ENCODE results near the gene ANXA6.

The ANXA6 gene

DNA sequence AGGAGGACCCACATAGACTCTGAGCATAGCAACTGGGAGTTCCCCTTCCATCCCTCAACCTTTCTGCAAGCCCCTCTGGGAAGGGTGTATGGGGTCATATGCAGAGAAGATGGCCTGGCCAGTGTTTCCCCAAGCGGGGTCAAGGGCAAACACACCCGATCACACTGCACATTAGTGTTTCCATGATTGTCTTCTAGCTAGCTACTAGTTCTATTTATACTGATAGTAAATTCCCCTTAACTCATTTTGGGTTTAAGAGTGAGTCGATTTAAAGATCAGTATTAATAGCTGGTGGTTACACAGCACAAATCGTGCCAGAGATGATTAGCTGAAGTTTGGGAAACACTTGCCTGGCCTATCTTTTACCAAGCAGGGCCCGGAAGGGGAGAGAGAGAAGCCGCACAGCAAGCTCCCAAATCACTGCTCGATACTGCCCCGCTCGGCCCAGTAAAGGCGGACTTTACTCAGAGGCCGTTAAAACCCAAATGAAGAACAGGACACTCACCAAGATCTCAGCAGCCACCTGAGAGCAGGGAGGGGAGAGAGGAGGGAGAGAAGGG lies 47.4 kb downstream of the ANXA6 start:
- DNase-seq (ENCODE audit: low read depth, low spot score): no peak
- H3K4me3 ChIP-seq (ENCODE audit: low read length): no peak overlapping the region

GRCh38 chr5:151108566-151108965 lies 49.0 kb downstream of the ANXA6 start:
- no peak overlapping the region for H3K4me3 ChIP-seq (ENCODE audit: low read length)
- no peak for DNase-seq (ENCODE audit: low read depth, low spot score)

DNA sequence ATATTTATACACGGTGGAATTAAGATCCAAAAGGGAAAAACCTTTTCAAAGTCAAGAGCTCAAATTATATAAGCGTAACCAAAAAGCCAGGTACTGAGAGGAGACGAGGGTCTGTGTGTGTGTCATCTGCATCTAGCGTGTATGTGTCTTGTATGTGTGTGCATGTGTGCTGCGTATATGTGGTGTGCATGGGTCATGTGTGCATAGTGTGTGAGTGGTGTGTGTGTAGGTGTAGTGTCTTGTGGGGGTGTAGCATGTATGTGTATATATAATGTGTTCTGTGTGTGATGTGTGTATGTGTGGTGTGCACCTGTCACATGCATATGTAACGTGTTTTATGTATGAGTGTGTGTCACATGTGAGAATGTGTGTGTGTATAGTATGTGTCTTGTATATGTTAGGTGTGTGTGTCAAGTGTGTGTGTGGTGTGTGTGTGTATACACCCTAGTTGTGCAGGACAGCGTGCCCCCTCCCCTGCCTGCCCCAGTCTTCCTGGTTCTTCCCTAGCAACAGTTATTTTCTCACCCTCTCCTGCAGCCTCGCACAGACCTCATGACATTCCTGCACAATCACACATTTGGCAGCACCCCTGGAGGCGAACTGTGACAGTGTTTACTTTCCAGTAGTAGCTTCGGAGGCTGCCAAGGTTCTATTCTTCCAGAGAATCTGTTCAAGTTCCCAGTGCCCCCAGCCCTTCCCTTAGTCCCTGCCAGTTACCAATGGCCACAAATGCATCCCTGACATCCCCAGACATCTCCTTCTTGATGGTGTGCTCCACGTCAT lies 49.6 kb downstream of the ANXA6 start:
- no peak for DNase-seq (ENCODE audit: low read depth, low spot score)
- no peak overlapping the region for H3K4me3 ChIP-seq (ENCODE audit: low read length)

DNA sequence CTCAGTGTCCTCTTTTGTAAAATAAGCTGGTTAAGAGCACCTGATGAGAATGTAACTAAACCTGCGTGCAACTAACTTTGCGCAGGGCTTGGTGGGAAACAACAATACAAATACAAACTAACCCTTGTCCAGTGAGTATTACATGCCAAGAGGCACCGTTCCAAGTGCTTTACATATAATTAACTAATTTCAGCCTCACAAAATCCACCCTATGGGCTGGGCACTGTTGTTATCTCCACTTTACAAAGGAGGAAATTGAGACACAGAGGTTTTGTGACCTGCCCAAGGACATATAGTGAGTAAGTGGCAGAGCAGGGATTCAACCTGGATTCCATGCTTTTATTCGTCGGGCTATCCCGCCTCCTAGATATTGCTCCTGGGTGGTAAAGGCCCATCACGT lies 50.5 kb downstream of the ANXA6 start:
- DNase-seq (ENCODE audit: low read depth, low spot score): no peak
- no peak overlapping the region for H3K4me3 ChIP-seq (ENCODE audit: low read length)

DNA sequence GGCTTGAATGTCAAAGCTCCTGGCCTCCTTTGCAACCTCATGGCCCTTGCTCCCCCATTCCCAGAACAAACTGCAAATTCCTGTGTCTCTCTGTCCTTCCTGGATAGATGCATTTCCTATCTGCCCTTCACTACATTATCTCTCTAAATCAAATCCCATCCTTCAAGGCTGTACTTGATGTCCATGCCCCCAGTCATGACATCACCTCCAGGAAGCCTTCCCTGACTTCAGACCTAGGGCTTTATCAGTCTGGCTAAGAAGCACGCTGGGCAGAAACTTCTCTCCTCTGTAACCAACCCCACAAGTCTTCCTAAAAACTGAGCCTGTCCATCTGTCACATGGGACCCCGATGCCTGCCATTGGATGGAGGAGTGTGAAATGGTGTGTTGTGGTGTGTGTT lies 51.1 kb downstream of the ANXA6 start:
- H3K4me3 ChIP-seq (ENCODE audit: low read length): no peak overlapping the region
- no peak for DNase-seq (ENCODE audit: low read depth, low spot score)

GRCh38 chr5:151106043-151106442 lies 51.5 kb downstream of the ANXA6 start:
- no peak overlapping the region for H3K4me3 ChIP-seq (ENCODE audit: low read length)
- no peak for DNase-seq (ENCODE audit: low read depth, low spot score)

DNA sequence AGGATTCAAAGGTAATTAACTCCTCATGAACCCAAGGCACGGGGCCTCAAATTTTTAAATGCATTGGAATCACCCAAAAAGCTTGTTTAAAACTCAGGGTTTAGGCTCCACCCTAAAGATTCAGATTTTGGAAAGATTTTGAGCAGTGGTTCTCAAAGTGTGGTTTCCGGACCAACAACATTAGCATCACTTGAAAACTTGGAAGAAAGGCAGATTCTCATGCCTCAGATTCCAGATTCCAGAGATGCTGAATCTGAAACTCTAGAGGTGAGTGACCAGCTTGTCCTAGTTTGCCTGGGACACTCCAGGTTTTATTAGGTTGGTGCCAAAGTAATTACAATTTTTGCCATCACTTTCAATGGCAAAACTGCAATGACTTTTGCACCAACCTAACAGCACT lies 52.0 kb downstream of the ANXA6 start:
- DNase-seq (ENCODE audit: low read depth, low spot score): no peak

DNA sequence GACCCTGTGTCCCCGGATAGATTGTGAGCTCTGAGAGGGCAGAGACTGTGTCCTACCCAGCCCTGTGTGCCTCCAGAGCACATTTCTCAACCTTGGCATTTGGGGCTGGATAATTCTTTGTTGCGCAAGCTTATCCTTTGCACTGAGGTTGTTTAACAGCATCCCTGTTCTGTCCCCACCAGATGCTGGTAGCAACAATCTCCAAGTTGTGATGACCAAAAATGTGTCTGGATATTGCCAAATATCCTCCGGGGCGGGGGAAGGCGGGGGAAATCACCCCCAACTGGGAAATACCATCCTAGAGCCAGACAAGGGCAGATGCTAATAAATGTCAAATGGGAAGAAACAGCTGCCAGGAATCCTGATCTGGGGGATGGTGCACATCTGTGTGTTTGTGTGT lies 52.8 kb downstream of the ANXA6 start:
- H3K4me3 ChIP-seq (ENCODE audit: low read length): no peak overlapping the region
- DNase-seq (ENCODE audit: low read depth, low spot score): no peak

More for the DNA sequence above, 52.0 kb downstream of the ANXA6 start:
- H3K4me3 ChIP-seq (ENCODE audit: low read length): no peak overlapping the region

DNA sequence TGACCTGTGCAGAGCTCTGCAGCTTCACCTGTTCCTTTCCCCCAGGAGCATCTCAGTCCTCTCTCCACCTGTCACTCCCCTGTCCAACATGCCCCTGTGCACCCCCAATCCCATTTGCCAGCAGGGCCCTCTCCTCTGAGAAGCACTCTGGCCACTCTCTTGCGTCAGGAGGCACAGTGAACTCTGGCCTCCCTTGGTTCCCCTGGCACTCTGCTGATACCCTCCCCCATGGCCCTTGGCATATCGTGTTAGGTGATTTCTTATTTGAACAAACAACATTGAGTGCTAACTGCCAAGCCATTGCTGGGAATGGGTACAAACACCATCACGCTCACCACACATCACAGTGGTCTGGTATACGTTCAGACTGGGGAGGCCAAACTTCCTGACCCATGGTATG lies 55.8 kb downstream of the ANXA6 start:
- no peak overlapping the region for H3K4me3 ChIP-seq (ENCODE audit: low read length)
- DNase-seq (ENCODE audit: low read depth, low spot score): no peak

DNA sequence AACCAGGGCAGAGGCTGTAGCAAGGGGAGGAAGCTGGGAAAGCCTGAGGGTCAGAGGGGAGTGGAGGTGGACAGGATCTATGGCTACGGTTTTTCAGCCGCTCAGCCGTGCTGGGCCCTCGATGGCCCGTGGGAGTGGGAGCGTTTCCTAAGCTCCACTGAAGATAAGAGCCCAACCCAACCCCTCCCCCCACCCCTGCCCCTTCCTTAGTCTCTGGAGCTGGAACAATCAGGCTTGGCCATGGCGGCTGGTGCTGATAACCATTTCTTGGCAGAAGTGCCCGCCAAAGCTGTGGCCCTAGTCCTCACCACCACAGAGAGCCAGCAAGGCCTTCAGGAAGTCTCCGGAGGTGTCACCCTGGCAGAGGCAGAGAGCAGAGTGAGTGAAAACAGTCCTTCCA lies 56.4 kb downstream of the ANXA6 start:
- no peak for DNase-seq (ENCODE audit: low read depth, low spot score)
- H3K4me3 ChIP-seq (ENCODE audit: low read length): no peak overlapping the region

GRCh38 chr5:151100681-151101080 lies 56.9 kb downstream of the ANXA6 start:
- no peak for DNase-seq (ENCODE audit: low read depth, low spot score)
- H3K4me3 ChIP-seq (ENCODE audit: low read length): no peak overlapping the region

GRCh38 chr5:151098768-151099121 lies 58.8 kb downstream of the ANXA6 start:
- no peak overlapping the region for H3K4me3 ChIP-seq (ENCODE audit: low read length)
- DNase-seq (ENCODE audit: low read depth, low spot score): no peak

DNA sequence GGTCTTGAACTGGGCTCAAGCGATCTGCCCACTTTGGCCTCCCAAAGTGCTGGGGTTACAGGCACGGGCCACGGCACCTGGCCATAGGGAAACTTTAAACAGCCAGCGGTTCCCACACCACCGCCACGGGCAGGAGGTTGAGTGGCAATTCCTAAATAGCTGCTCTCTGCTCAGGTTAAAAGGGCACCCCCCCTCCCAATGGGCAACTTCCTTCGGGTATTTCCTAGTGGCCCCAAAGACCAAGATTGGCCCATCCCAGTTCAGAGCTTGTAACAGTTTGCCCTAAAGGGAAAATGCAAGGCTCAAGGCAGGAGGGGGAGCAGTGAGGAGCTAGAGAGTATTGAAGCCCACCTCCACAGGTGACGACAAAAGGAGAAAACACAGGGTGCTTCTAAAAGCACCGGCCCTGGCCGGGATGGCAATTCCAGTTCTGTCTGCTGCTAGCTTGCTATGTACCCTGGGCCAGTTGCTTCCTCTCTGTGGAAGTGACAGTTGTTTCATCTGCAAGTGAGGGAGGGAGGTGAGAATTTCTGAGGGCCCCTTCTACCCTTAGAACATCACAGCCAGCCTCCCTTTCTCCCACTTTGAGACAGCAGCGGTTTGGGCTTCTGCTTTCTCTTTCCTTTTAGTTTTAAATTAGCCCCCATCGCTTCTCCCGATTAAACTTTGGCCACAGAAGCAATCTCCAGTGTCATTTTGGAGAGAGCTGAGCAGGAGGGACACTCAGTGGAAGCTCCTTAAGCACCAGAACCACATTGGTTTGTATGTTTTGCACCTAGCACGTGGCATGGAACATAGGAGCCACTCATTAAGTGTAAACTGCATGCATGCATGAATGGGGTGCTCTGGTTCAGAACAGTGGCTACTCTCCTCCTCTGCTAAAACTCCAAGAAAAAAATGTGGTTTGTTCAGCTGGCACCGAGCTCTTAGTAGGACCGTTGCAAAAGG lies 59.5 kb downstream of the ANXA6 start:
- no peak for DNase-seq (ENCODE audit: low read depth, low spot score)

DNA sequence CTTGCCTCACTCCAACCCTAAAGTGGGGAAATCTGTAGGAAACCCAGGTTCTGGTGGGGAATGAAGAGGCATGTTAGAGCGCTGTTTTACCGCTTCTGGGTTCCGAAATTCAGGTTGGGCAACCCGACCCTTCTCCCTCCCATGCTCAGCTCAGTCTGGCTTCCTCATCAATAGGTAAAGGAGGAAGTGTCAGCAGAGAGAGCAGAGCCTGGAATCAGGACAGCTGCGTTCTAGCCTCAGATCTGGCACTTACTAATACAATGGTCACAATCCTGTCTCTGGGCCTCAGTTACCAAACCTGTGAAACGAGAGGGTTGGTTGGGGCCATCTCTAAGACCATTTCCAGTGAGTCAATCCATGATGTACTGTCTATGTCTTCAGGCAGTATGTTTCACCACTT lies 60.5 kb downstream of the ANXA6 start:
- no peak overlapping the region for H3K4me3 ChIP-seq (ENCODE audit: low read length)
- DNase-seq (ENCODE audit: low read depth, low spot score): no peak

More for the DNA sequence above, 59.5 kb downstream of the ANXA6 start:
- no peak overlapping the region for H3K4me3 ChIP-seq (ENCODE audit: low read length)

DNA sequence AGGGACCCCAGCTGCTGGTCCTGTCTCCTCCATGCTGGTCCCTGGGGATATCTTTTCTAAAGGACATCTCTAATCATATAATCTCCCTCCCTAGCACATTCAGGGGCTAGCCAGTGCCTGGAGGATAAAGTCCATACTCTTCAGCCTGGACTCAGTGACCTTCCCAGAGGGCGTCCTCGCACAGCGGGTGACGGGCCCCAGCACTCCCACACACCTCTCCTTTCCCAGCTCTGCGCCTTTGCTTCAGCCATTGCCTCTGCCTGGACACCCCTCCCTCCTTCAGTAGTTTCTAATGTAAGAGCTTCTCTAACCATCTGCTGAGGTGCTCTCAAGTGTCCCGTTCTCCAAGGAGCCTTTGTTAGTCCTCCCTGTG lies 61.6 kb downstream of the ANXA6 start:
- DNase-seq (ENCODE audit: low read depth, low spot score): no peak
- no peak overlapping the region for H3K4me3 ChIP-seq (ENCODE audit: low read length)

- DNase-seq (ENCODE audit: low read depth, low spot score): no peak
- H3K4me3 ChIP-seq (ENCODE audit: low read length): no peak overlapping the region
Observed at GRCh38 chr5:151095341-151096000, 62.1 kb downstream of the ANXA6 start.

DNA sequence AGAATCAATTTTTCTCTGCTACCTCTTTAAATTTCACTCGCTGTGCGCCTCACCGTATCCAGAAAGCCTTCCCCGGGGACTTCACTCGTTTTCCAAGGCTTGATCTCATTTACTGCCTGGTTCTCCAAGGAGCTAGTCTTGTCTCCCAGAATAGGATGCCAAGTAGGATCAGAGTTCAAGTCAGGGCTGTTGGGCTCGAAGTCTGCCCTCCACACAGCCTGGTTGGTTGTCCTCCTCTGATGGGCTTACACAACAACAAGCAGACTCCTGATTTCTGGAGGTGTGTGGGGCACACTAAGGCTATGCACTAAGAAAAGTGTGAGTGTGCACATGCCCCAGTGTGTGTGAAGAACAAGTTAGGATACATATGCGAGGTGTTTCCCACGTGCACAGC lies 62.7 kb downstream of the ANXA6 start:
- DNase-seq (ENCODE audit: low read depth, low spot score): no peak
- H3K4me3 ChIP-seq (ENCODE audit: low read length): no peak overlapping the region

- DNase-seq (ENCODE audit: low read depth, low spot score): no peak
- H3K4me3 ChIP-seq (ENCODE audit: low read length): no peak overlapping the region
Observed at GRCh38 chr5:151094030-151094851, 63.3 kb downstream of the ANXA6 start.

- H3K4me3 ChIP-seq (ENCODE audit: low read length): no peak overlapping the region
- peak; percentile 28 for DNase-seq (ENCODE audit: low read depth, low spot score)
Observed at GRCh38 chr5:151093476-151093889, 64.1 kb downstream of the ANXA6 start.

Data from Jurkat, Clone E6-1 (cell line).